Sigmoid colon (tissue), 7 donors: ENCODE results near the gene TMEM44. TPM values are rescaled to one million over a fixed set of nuclear protein-coding genes. Genes with fewer than 3 reads are reported as not detected.

ENCODE experiments used
- DNase-seq: peaks from one replicate; pipeline ENCODE4 v3.0.0-alpha.2; 2019
- H3K27ac ChIP-seq, 4 donors: fragments of 200-600 bp; sonication (generic); one replicate each; pipeline ENCODE4 v1.5.1; 2016 to 2019; ENCODE audit warnings: mild to moderate bottlenecking in 1 of 4
- H3K27me3 ChIP-seq, 3 donors: fragments of 200-600 bp; sonication (generic); one replicate each; pipeline ENCODE4 v1.5.1; 2019; ENCODE audit warnings: mild to moderate bottlenecking in 1 of 3
- H3K36me3 ChIP-seq, 4 donors: fragments of 200-600 bp; sonication (generic); one replicate each; pipeline ENCODE4 v1.5.1; 2016 to 2019
- H3K4me1 ChIP-seq, 4 donors: fragments of 200-600 bp; sonication (generic); one replicate each; pipeline ENCODE4 v1.5.1; 2017 to 2019
- H3K4me3 ChIP-seq, 4 donors: fragments of 200-600 bp; sonication (generic); one replicate each; pipeline ENCODE4 v1.5.1; 2017 to 2019; ENCODE audit warnings: mild to moderate bottlenecking in 2 of 4, moderate library complexity in 1 of 4
- H3K9me3 ChIP-seq, 4 donors: fragments of 200-600 bp in 3 of 4; sonication (generic) in 3 of 4; one replicate each; pipeline versions ENCODE4 v1.5.1 to v1.6.1; 2013 to 2019
- EP300 ChIP-seq, 4 donors: sonication (generic); formaldehyde crosslinking; IDR thresholded peaks; one replicate each; pipeline ENCODE4 v1.6.1; 2017; ENCODE audit warnings: antibody characterized with exemption in 4 of 4
- POLR2A ChIP-seq, 2 donors: fragments of 450-650 bp; IDR thresholded peaks; one replicate each; pipeline ENCODE4 v1.6.1; 2016; ENCODE audit warnings: antibody characterized with exemption in 2 of 2, mild to moderate bottlenecking in 2 of 2, moderate library complexity in 2 of 2
- POLR2AphosphoS5 ChIP-seq, 4 donors: sonication (generic); formaldehyde crosslinking; IDR thresholded peaks; one replicate each; pipeline ENCODE4 v1.6.1; 2017; ENCODE audit warnings: antibody characterized with exemption in 4 of 4
- WGBS, 2 donors: extraction: QIAGEN DNeasy Blood & Tissue Kit; methylation state at CpG; one replicate each; pipeline ENCODE4 v1.1.7; 2013; 5-methylcytosine and 5-hydroxymethylcytosine counted together
- intact Hi-C: fragments of 100-400 bp; cut with DNase I; formaldehyde crosslinking; loops from one replicate; pipeline ENCODE4 v1.15.1; 2023
- polyA plus RNA-seq, 3 donors: library from polyadenylated mRNA; stranded (reverse); fragments of 200-250 nt; gene quantifications; one replicate each; pipeline ENCODE4 v1.2.3, GENCODE V29; 2013
- total RNA-seq, 4 donors: library from RNA; depleted of rRNA; stranded (reverse); fragments of >200 nt; gene quantifications; one replicate each; pipeline ENCODE4 v1.1.0, GENCODE V29; 2016
- TF ChIP-seq, protein P1 (sequence below), 4 experiments: fragments of 450-650 bp in 3 of 4; fragments of 200-600 bp in 1 of 4; IDR thresholded peaks; one replicate each; pipeline ENCODE4 v1.5.1; 2016 to 2019; ENCODE audit warnings: antibody characterized with exemption in 4 of 4, mild to moderate bottlenecking in 3 of 4, moderate library complexity in 2 of 4
- donor health status: healthy with polysubstance abuse.
- donor health status: Bipolar disorder and iron deficiency.
- donor health status: healthy.

TMEM44 gene
- total and polyA plus RNA-seq, 7 donors: 2.0 to 25.8 (median 11.9) TPM

DNA sequence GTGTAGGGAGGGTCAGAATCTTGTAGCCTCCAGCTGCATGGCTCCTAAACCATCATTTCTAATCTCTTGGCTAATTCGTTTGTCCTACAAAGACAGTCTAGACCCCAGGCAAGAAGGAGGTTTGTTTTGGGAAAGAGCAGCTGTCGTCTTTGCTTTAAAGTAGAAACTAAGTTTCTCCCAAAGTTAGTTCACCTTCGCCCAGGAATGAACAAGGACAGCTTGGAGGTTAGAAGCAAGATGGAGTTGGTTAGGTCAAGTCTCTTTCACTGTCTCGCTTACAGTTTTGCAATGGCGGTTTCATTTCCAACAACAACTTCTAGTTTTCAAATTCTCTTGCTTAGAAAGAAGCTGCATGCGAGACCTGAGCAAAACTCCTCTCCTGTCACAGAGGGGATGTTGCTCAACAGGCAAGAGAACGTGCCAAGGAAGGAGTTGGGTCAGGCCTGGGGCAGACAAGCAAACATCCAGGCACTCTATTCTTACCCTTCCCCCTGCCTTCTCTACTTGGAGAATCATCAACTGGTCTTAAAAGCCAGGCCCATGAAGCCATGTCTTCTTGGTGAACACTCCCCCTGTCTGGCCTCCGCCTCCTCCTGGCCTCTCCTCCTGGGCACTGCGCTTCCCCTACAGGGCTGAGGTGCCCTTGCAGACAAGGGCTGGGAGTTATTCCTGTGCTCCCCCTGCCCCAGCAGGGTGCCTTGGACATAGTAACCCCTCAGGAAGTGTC, 57.6 kb downstream of the TMEM44 start:
- Histone ChIP-seq H3K4me1 (no peaks in the 10 kb centered on the region), H3K27ac (peak overlapping the region in 1 of 4 donors; percentile 46)

DNA sequence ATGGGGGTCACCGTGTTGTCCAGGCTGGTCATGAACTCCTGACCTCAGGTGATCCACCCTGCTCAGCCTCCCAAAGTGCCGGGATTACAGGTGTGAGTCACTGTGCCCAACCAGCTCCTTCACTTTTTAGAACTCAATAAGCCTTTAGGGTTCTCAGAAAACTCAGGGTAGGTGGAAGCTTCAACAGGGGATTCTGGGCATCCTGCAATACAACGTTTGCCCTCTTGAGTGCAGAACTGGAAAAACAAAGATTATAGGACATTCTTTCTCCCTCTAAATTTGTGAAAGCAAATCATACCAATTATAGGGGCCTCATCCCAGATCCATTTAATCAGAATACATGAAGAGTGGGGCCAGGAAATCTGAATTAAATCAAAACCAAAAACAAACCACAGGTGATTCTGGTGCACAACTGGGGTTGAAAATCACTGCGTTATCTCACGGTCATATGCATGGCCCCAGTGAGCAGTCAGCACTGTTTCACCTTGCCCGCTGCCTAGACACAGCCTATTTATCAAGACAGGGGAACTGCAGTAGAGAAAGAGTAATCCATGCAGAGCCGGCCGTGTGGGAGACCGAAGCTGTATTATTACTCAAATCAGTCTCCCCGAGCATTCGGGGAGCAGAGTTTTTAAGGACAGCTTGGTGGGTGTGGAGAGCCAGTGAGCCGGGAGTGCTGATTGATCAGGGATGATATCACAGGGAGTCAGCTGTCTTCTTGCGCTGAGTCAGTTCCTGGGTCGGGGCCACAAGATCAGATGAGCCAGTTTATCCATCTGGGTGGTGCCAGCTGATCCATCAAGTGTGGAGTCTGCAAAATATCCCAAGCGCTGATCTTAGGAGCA, 58.4 kb downstream of the TMEM44 start:
- DNase-seq: no peak
- intact Hi-C loops: no loop called here

More for the DNA sequence above, 57.6 kb downstream of the TMEM44 start:
- 90 to 92% methylated on average over 9 of the region's 9 CpGs for WGBS, 2 donors
- intact Hi-C loops: no loop called here
- TF ChIP-seq EP300 (IDR thresholded peaks at IDR 0.05) (no peak), POLR2AphosphoS5 (IDR thresholded peaks at IDR 0.05) (no peak), POLR2A (IDR thresholded peaks at IDR 0.05) (no peak)
- TF ChIP-seq, protein P1, sequence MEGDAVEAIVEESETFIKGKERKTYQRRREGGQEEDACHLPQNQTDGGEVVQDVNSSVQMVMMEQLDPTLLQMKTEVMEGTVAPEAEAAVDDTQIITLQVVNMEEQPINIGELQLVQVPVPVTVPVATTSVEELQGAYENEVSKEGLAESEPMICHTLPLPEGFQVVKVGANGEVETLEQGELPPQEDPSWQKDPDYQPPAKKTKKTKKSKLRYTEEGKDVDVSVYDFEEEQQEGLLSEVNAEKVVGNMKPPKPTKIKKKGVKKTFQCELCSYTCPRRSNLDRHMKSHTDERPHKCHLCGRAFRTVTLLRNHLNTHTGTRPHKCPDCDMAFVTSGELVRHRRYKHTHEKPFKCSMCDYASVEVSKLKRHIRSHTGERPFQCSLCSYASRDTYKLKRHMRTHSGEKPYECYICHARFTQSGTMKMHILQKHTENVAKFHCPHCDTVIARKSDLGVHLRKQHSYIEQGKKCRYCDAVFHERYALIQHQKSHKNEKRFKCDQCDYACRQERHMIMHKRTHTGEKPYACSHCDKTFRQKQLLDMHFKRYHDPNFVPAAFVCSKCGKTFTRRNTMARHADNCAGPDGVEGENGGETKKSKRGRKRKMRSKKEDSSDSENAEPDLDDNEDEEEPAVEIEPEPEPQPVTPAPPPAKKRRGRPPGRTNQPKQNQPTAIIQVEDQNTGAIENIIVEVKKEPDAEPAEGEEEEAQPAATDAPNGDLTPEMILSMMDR (IDR thresholded peaks at IDR 0.05): no peak
- no peaks in the 10 kb centered on the region for H3K36me3 ChIP-seq
- DNase-seq: peak; percentile 72
- no peaks in the 10 kb centered on the region for H3K9me3 ChIP-seq
- H3K4me3 ChIP-seq: no peak overlapping the region
- H3K27me3 ChIP-seq: peaks cover 0 to 14% (median 0%) of the 10 kb centered on the region in 3 donors

DNA sequence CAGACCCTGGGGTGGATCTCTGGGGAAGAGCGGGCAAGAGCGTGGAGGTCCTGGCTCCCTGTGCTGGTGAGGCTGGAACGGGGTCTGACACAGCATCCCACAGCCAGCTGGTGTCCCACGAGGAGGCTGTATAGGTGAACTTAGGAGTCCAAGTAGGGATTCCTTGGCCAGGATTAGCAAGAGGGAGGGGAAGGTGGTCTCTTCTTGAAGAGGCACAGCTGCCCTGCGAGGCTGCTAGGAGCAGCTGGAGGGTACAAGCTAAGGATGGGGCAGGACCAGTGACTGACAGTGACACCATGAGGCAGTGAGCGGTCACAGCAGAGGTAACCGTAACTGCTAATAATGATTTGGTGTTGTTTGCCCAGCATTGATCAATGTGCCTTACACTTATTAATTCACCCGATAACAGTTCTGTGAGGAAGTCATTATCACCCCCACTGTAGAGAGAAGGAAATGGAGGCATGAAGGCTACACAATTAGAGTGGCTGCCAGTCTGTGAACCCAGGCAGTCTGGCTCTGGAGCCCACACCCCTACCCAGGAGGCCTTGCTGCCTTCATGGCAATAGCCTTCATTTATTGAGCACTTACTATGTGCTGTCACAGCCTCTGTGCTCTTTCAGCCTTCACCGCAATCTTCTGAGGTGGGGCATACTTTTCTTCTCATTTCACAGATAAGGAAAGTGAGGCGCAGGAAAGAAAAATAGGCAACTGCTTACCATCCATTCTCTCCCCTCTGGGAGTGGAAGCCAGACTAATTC, 59.4 kb downstream of the TMEM44 start:
- intact Hi-C loops: no loop called here
- no peaks in the 10 kb centered on the region for H3K9me3 ChIP-seq
- TF ChIP-seq, protein P1 (IDR thresholded peaks at IDR 0.05): peak in 2 of 4 experiments; percentile 26 to 29
- TF ChIP-seq POLR2A (IDR thresholded peaks at IDR 0.05): no peak
- DNase-seq: no peak
- no peak overlapping the region for H3K27ac ChIP-seq
- peaks cover 0 to 14% (median 0%) of the 10 kb centered on the region in 3 donors for H3K27me3 ChIP-seq
- WGBS, 2 donors: 53 to 64% methylated on average over 10 of the region's 10 CpGs
- H3K4me1 ChIP-seq: no peaks in the 10 kb centered on the region
- H3K4me3 ChIP-seq: no peak overlapping the region
- no peaks in the 10 kb centered on the region for H3K36me3 ChIP-seq

More for the DNA sequence above, 58.4 kb downstream of the TMEM44 start:
- H3K27me3 ChIP-seq: peaks cover 0 to 14% (median 0%) of the 10 kb centered on the region in 3 donors
- H3K4me3 ChIP-seq: no peak overlapping the region
- TF ChIP-seq EP300 (IDR thresholded peaks at IDR 0.05) (no peak), POLR2AphosphoS5 (IDR thresholded peaks at IDR 0.05) (no peak), POLR2A (IDR thresholded peaks at IDR 0.05) (no peak)
- TF ChIP-seq, protein P1 (IDR thresholded peaks at IDR 0.05): no peak
- H3K4me1 ChIP-seq: no peaks in the 10 kb centered on the region
- H3K36me3 ChIP-seq: no peaks in the 10 kb centered on the region
- H3K9me3 ChIP-seq: no peaks in the 10 kb centered on the region
- WGBS, 2 donors: 78 to 83% methylated on average over 15 of the region's 15 CpGs
- peak overlapping the region in 1 of 4 donors; percentile 46 for H3K27ac ChIP-seq

DNA sequence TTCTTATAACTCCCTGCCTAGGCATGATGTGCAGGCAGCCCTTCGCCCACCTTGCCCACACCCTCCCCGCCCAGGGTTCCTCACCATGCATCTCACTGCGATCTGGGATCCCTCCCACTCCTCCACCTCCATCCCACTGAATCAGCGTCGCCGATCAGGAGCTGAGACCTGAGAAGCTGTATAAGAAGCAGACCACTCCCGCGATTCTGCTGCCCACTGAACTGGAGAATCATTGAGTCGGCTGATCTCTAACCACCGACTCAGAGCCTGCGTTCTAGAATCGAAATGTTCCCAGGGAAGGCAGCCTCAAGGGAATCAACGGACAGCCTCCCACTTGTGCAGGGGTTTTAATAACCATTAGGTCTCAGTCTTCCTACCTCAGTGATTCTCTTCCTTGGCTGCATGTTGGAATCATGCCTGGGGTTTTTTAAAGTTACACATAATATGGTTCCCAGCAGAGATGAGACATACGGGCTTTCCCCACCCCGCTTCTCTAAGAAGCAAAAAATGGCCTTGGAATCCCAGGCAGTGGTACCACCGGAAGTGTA, 60.2 kb downstream of the TMEM44 start:
- WGBS, 2 donors: 86 to 89% methylated on average over 16 of the region's 16 CpGs
- no peaks in the 10 kb centered on the region for H3K36me3 ChIP-seq
- no peaks in the 10 kb centered on the region for H3K9me3 ChIP-seq
- H3K4me3 ChIP-seq: no peak overlapping the region
- peak overlapping the region in 1 of 4 donors; percentile 32 for H3K27ac ChIP-seq
- intact Hi-C loops: no loop called here
- DNase-seq: no peak
- H3K27me3 ChIP-seq: peaks cover 0 to 14% (median 0%) of the 10 kb centered on the region in 3 donors
- TF ChIP-seq POLR2AphosphoS5 (IDR thresholded peaks at IDR 0.05): peak in 1 of 4 donors; percentile 10
- no peak for TF ChIP-seq POLR2A (IDR thresholded peaks at IDR 0.05)
- H3K4me1 ChIP-seq: no peaks in the 10 kb centered on the region
